Upper lobe of left lung (tissue), 6 donors: ENCODE data around the gene SLC16A1. TPM values are rescaled to one million over a fixed set of nuclear protein-coding genes. Genes with fewer than 3 reads are reported as not detected.
"Not testable (repeated sequence)": the region's sequence is repeated elsewhere in the genome, so short reads cannot be mapped to it uniquely, and the experiment has no call there.

Experiments
- ATAC-seq, 2 donors: fragments of 200-7000 bp; cut with Tn5 transposase; one replicate each; pipeline ENCODE4 v1.9.1; 2022; ENCODE audit warnings: mild to moderate bottlenecking in 2 of 2, moderate library complexity in 2 of 2; ENCODE audit not compliant: low FRiP score in 2 of 2
- DNase-seq, 2 donors: peaks; one replicate each; pipeline ENCODE4 v3.0.0-alpha.2; 2019 to 2020
- H3K27ac ChIP-seq, 4 donors: fragments of 200-600 bp; sonication (generic); one replicate each; pipeline ENCODE4 v1.5.1; 2016 to 2019
- H3K27me3 ChIP-seq, 4 donors: fragments of 200-600 bp; sonication (generic); one replicate each; pipeline ENCODE4 v1.5.1; 2017 to 2019
- H3K36me3 ChIP-seq, 4 donors: fragments of 200-600 bp; sonication (generic); one replicate each; pipeline ENCODE4 v1.5.1; 2016 to 2019
- H3K4me1 ChIP-seq, 4 donors: fragments of 200-600 bp; sonication (generic); one replicate each; pipeline ENCODE4 v1.5.1; 2018 to 2019
- H3K4me3 ChIP-seq, 4 donors: fragments of 200-600 bp; sonication (generic); one replicate each; pipeline ENCODE4 v1.5.1; 2017 to 2019; ENCODE audit warnings: mild to moderate bottlenecking in 2 of 4, moderate library complexity in 1 of 4
- H3K9me3 ChIP-seq, 4 donors: fragments of 200-600 bp; sonication (generic); one replicate each; pipeline ENCODE4 v1.5.1; 2018 to 2019
- EP300 ChIP-seq, 4 donors: sonication (generic); formaldehyde crosslinking; IDR thresholded peaks; one replicate each; pipeline ENCODE4 v1.5.1; 2017; ENCODE audit warnings: antibody characterized with exemption in 4 of 4, control low read depth in 2 of 4
- POLR2A ChIP-seq, 4 donors: fragments of 450-650 bp; IDR thresholded peaks; one replicate each; pipeline ENCODE4 v1.5.1; 2016 to 2017; ENCODE audit warnings: antibody characterized with exemption in 4 of 4, mild to moderate bottlenecking in 2 of 4
- POLR2AphosphoS5 ChIP-seq, 2 donors: sonication (generic); formaldehyde crosslinking; IDR thresholded peaks; one replicate each; pipeline ENCODE4 v1.5.1; 2017; ENCODE audit warnings: antibody characterized with exemption in 2 of 2
- WGBS, 2 donors: methylation state at CpG; one replicate each; pipeline ENCODE4 v1.1.5; 2017 to 2018; 5-methylcytosine and 5-hydroxymethylcytosine counted together
- total RNA-seq, 6 donors: library from RNA; depleted of rRNA in 4 of 6; stranded (reverse); fragments of >200 nt in 4 of 6; gene quantifications; one replicate each; pipeline versions ENCODE4 v1.1.0 to v1.2.1, GENCODE V29; 2016 to 2021
- TF ChIP-seq, protein P1 (sequence below), 6 experiments: fragments of 450-650 bp in 4 of 6; fragments of 200-600 bp in 2 of 6; sonication (generic) in 2 of 6; IDR thresholded peaks; one replicate each; pipeline ENCODE4 v1.5.1; 2016 to 2019; ENCODE audit warnings: antibody characterized with exemption in 6 of 6
- donor health status: DM: no; HTN: no; CAD: no; lungs with moderate emphysema.
- donor health status: DM: no; HTN: yes; CAD: no; lungs with severe emphysema.

Gene SLC16A1
- total RNA-seq, 6 donors from 2014 or later: 1.4 to 13.3 (median 5.9) TPM

DNA sequence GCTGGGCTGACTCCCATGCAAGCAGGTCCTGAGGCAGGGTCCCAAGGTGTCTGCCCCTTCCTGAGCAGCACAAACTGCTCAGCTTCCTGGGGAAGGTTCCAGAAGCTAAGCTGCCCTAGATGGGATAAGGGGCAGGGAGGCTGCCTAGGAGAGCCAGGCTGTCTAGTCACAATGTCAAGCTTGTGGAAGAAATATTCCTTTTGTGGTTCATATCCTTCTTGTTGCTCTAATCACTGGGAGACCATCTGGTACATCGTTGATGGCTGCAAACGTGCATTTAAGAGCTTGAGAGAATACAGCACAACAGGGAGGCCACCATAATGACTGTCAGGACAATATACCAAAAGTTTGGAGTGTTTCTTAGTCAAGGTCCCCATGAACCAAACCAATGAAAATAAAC is 67.4 kb downstream of the SLC16A1 start:
- DNase-seq: no peak
- Histone ChIP-seq H3K4me3 (no peak overlapping the region), H3K36me3 (no peaks in the 10 kb centered on the region), H3K4me1 (no peaks in the 10 kb centered on the region), H3K27ac (no peak overlapping the region), H3K9me3 (peaks cover 0 to 4% (median under 1%) of the 10 kb centered on the region in 4 donors), H3K27me3 (no peaks in the 10 kb centered on the region)
- TF ChIP-seq EP300 (IDR thresholded peaks at IDR 0.05) (no peak), POLR2AphosphoS5 (IDR thresholded peaks at IDR 0.05) (no peak), POLR2A (IDR thresholded peaks at IDR 0.05) (no peak)
- TF ChIP-seq, protein P1, sequence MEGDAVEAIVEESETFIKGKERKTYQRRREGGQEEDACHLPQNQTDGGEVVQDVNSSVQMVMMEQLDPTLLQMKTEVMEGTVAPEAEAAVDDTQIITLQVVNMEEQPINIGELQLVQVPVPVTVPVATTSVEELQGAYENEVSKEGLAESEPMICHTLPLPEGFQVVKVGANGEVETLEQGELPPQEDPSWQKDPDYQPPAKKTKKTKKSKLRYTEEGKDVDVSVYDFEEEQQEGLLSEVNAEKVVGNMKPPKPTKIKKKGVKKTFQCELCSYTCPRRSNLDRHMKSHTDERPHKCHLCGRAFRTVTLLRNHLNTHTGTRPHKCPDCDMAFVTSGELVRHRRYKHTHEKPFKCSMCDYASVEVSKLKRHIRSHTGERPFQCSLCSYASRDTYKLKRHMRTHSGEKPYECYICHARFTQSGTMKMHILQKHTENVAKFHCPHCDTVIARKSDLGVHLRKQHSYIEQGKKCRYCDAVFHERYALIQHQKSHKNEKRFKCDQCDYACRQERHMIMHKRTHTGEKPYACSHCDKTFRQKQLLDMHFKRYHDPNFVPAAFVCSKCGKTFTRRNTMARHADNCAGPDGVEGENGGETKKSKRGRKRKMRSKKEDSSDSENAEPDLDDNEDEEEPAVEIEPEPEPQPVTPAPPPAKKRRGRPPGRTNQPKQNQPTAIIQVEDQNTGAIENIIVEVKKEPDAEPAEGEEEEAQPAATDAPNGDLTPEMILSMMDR (IDR thresholded peaks at IDR 0.05): no peak
- 77 to 82% methylated on average over 2 of the region's 2 CpGs for WGBS, 2 donors
- ATAC-seq: no peak

DNA sequence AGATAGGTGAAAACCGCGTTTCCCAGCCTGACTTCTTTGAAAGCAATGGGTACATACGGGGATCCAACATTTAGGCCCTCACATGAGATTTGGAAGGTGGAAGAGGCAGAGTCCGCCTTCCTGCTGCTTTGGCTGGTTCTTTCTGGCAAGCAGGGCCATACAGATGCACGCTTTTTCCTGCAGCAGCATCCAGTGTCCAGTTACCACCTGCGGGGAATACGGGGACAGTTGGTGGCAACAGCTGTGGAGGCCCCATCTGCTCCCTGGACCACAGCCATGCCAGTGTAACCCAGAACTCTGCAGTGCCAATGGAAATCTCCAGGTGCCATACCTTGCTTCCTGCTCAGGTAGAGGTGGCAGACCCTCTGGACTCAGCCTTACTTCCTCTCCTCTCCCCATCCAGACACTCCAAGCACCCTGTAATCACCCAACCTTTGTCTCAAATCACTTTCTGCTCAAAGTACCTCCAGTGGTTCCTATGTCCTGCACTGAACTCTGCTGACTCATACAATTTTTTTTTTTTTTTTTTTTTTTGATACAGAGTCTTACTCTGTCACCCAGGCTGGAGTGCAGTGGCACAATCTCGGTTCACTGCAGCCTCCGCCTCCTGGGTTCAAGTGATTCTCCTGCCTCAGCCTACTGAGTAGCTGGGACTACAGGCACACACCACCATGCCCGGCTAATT is 68.3 kb downstream of the SLC16A1 start:
- no peaks in the 10 kb centered on the region for H3K4me1 ChIP-seq
- no peaks in the 10 kb centered on the region for H3K36me3 ChIP-seq
- WGBS, 2 donors: 92 to 95% methylated on average over 7 to 10 of the region's 10 CpGs
- H3K27ac ChIP-seq: no peak overlapping the region
- no peak overlapping the region for H3K4me3 ChIP-seq
- no peaks in the 10 kb centered on the region for H3K27me3 ChIP-seq
- TF ChIP-seq POLR2AphosphoS5 (IDR thresholded peaks at IDR 0.05) (no peak), EP300 (IDR thresholded peaks at IDR 0.05) (no peak), POLR2A (IDR thresholded peaks at IDR 0.05) (no peak)
- TF ChIP-seq, protein P1 (IDR thresholded peaks at IDR 0.05): no peak
- no peak for ATAC-seq
- no peak for DNase-seq
- no peaks in the 10 kb centered on the region for H3K9me3 ChIP-seq

DNA sequence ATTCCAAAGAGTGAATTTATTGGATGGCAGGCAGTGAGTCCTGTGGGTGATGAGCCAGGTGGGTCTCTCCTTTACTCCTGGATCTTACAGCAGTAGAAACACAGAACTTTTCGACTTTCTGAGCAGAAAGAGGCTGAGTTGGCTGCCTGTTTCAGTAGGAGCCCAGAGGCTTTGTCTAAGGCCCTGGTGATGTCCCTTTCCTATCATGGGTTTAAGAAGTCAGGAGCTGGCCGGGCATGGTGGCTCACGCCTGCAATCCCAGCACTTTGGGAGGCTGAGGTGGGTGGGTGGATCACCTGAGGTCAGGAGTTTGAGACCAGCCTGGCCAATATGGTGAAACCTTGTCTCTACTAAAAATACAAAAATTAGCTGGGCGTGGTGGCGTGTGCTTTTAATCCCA is 71.0 kb downstream of the SLC16A1 start:
- not testable (repeated sequence) for H3K27me3 ChIP-seq, ATAC-seq
- 89 to 92% methylated on average over 5 of the region's 5 CpGs for WGBS, 2 donors

DNA sequence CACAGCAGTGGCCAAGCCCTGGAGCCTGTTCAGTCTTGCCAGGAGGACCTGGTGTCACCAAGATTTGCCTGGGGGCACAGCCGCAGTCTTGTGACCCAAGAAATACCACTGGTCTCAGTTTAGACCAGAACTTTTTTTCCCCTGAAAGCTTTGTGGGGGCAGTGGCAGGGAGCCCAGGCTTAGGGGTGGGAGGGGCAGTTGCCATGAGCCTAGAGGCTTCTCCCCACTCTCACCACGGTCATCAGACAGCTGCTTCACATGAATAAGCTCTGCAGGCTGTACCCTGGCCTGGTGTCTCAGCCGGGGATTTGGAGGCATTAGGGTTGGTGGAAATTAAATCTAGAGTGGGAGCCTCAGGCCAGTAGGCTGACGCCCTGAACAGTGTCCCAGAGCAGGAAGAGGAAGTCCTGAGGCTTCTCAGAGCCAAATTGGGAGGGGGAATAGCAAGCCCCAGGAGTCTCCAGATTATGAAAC is 73.7 kb downstream of the SLC16A1 start:
- Histone ChIP-seq H3K4me1 (no peaks in the 10 kb centered on the region), H3K36me3 (no peaks in the 10 kb centered on the region), H3K9me3 (no peaks in the 10 kb centered on the region), H3K4me3 (no peak overlapping the region), H3K27ac (peak overlapping the region in 1 of 4 donors; percentile 43), H3K27me3 (no peaks in the 10 kb centered on the region)
- TF ChIP-seq, protein P1 (IDR thresholded peaks at IDR 0.05): no peak
- TF ChIP-seq POLR2AphosphoS5 (IDR thresholded peaks at IDR 0.05): no peak
- TF ChIP-seq EP300 (IDR thresholded peaks at IDR 0.05): no peak
- TF ChIP-seq POLR2A (IDR thresholded peaks at IDR 0.05): no peak
- peak; percentile 47 to 62 for ATAC-seq
- no peak for DNase-seq
- WGBS, 2 donors: 62 to 79% methylated on average over 3 to 4 of the region's 4 CpGs

More for the DNA sequence above, 71.0 kb downstream of the SLC16A1 start:
- H3K36me3 ChIP-seq, H3K4me3 ChIP-seq, DNase-seq, H3K4me1 ChIP-seq, H3K27ac ChIP-seq, H3K9me3 ChIP-seq: not testable (repeated sequence)

DNA sequence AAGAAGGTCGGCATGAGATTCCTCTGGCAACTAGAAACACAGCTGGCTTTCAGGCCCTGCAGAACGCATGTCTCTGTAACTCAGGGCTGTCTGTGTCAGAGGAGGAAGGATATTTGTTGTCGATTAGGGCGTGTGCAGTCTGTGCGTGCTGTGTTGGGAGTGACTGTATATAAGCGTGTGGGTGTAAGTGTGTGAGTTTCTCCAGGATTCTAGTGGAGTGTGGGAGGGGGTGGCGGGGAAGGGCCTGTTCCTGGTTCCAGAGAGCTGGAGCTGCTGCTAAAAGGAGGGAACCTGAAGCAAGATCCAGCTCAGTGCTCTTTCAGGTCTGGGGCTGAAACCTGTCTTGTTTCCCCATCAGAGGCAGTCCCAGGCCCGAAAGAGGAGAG is 74.3 kb downstream of the SLC16A1 start:
- Histone ChIP-seq H3K4me3 (no peak overlapping the region), H3K27me3 (no peaks in the 10 kb centered on the region), H3K36me3 (no peaks in the 10 kb centered on the region), H3K4me1 (no peaks in the 10 kb centered on the region), H3K27ac (no peak overlapping the region), H3K9me3 (no peaks in the 10 kb centered on the region)
- ATAC-seq (peak; percentile 52 to 70), DNase-seq (no peak)
- WGBS, 2 donors: 83 to 93% methylated on average over 8 of the region's 8 CpGs
- TF ChIP-seq, protein P1 (IDR thresholded peaks at IDR 0.05): no peak
- TF ChIP-seq POLR2A (IDR thresholded peaks at IDR 0.05) (no peak), POLR2AphosphoS5 (IDR thresholded peaks at IDR 0.05) (no peak), EP300 (IDR thresholded peaks at IDR 0.05) (no peak)
